IPS-11a (cell line): ENCODE measurements around the gene PCARE.
"Not testable (repeated sequence)": the region's sequence is repeated elsewhere in the genome, so short reads cannot be mapped to it uniquely, and the experiment has no call there.

Experiments used
- H3K4me3 ChIP-seq: one replicate; pipeline ENCODE4 v1.5.1; 2013; ENCODE audit warnings: low read depth, low read length, control low read depth

The PCARE gene

GRCh38 chr2:29097569-29097968, 23.2 kb upstream of the PCARE start:
- no peak overlapping the region for H3K4me3 ChIP-seq

- H3K4me3 ChIP-seq, result no peak overlapping the region
These were observed 22.6 kb upstream of the PCARE start for GRCh38 chr2:29096969-29097368.

GRCh38 chr2:29090311-29090710, 16.0 kb upstream of the PCARE start:
- not testable (repeated sequence) for H3K4me3 ChIP-seq

- no peak overlapping the region for H3K4me3 ChIP-seq
These were observed 10.2 kb upstream of the PCARE start for GRCh38 chr2:29084554-29084953.

- H3K4me3 ChIP-seq, result no peak overlapping the region
These were observed 8.6 kb upstream of the PCARE start for GRCh38 chr2:29082804-29083495.

- no peak overlapping the region for H3K4me3 ChIP-seq
These were observed 6.8 kb upstream of the PCARE start for GRCh38 chr2:29080886-29081743.

GRCh38 chr2:29079887-29080286, 5.6 kb upstream of the PCARE start:
- H3K4me3 ChIP-seq, result no peak overlapping the region

GRCh38 chr2:29075894-29076705, 1.8 kb upstream of the PCARE start:
- no peak overlapping the region for H3K4me3 ChIP-seq

GRCh38 chr2:29073933-29074332, 390 bp downstream of the PCARE start:
- no peak overlapping the region for H3K4me3 ChIP-seq

GRCh38 chr2:29072971-29073725, 1.2 kb downstream of the PCARE start:
- H3K4me3 ChIP-seq, result no peak overlapping the region

- no peak overlapping the region for H3K4me3 ChIP-seq
These were observed 2.1 kb downstream of the PCARE start for GRCh38 chr2:29072251-29072650.

- H3K4me3 ChIP-seq, result no peak overlapping the region
These were observed 3.0 kb downstream of the PCARE start for GRCh38 chr2:29071032-29071975.

GRCh38 chr2:29070526-29070925, 3.8 kb downstream of the PCARE start:
- no peak overlapping the region for H3K4me3 ChIP-seq

- no peak overlapping the region for H3K4me3 ChIP-seq
These were observed 5.8 kb downstream of the PCARE start for GRCh38 chr2:29068513-29068912.

- no peak overlapping the region for H3K4me3 ChIP-seq
These were observed 7.2 kb downstream of the PCARE start for GRCh38 chr2:29066997-29067605.

GRCh38 chr2:29066271-29066860, 8.0 kb downstream of the PCARE start:
- no peak overlapping the region for H3K4me3 ChIP-seq

GRCh38 chr2:29065068-29065811, 9.1 kb downstream of the PCARE start:
- no peak overlapping the region for H3K4me3 ChIP-seq

GRCh38 chr2:29064746-29065067, 9.6 kb downstream of the PCARE start:
- H3K4me3 ChIP-seq, result no peak overlapping the region
